ENCODE measurements around the gene GUCY1B1.

Gene GUCY1B1

DNA sequence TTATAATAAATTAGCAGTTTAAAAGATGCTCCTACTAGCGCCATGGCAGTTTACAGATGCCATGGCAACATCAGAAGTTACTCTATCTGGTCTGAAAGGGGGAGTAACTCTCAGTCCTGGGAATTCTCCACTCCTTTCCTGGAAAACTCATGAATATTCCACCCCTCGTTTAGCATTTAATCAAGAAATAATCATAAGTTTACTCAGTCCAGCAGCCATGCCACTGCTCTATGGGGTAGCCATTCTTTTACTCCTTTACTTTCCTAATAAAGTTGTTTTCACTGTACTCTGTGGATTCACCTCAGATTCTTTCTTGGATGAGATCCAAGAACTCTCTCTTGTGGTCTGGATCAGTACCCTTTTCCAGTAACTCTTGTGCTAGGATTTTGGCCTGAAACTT, 52.3 kb downstream of the GUCY1B1 start:
- no peaks in the 10 kb centered on the region for H3K27me3 ChIP-seq (ENCODE audit: insufficient read depth, insufficient read length)
- H3K36me3 ChIP-seq (ENCODE audit: insufficient read depth, insufficient read length, low read length) = no peaks in the 10 kb centered on the region
- H3K9me3 ChIP-seq (ENCODE audit: insufficient read depth, low read length) = no peaks in the 10 kb centered on the region
- H3K4me3 ChIP-seq (ENCODE audit: insufficient read length, low read depth) = no peak overlapping the region
- DNase-seq (ENCODE audit: low read depth, low spot score) = no peak
- H3K4me1 ChIP-seq (ENCODE audit: insufficient read depth, insufficient read length) = no peaks in the 10 kb centered on the region
- H3K9ac ChIP-seq (ENCODE audit: insufficient read length, low read depth) = no peak overlapping the region
- no peak for TF ChIP-seq SUZ12 (IDR thresholded peaks at IDR 0.05; ENCODE audit: extremely low read depth, insufficient read depth, insufficient read length)
- TF ChIP-seq YY1 (IDR thresholded peaks at IDR 0.05; ENCODE audit: insufficient read depth, insufficient read length) = no peak
- no peak for TF ChIP-seq ZNF274 (IDR thresholded peaks at IDR 0.05; ENCODE audit: low read depth, low read length)

DNA sequence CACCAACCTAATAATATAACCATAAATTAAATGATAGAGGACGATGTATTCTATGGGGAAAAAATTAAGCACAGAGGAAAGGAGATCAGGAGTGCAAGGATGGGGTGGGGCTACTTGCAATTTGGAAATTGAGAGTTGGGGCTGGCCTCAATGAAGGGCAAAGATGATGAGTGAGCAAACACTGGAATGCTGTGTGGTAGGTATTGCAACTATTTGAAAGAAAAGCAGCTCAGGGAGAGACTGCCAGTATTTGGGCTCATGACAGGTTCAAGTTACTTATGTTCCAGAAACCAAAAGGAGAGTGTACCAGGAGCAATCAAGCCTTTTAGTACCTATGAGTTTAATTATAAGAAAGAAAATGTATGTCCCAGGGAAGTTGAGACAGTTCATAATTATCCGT, 59.8 kb downstream of the GUCY1B1 start:
- no peak overlapping the region for H3K4me3 ChIP-seq (ENCODE audit: insufficient read length, low read depth)
- H3K9ac ChIP-seq (ENCODE audit: insufficient read length, low read depth) = no peak overlapping the region
- H3K27me3 ChIP-seq (ENCODE audit: insufficient read depth, insufficient read length) = no peaks in the 10 kb centered on the region
- H3K4me1 ChIP-seq (ENCODE audit: insufficient read depth, insufficient read length) = no peaks in the 10 kb centered on the region
- H3K9me3 ChIP-seq (ENCODE audit: insufficient read depth, low read length) = no peaks in the 10 kb centered on the region
- DNase-seq (ENCODE audit: low read depth, low spot score) = no peak
- TF ChIP-seq SUZ12 (IDR thresholded peaks at IDR 0.05; ENCODE audit: extremely low read depth, insufficient read depth, insufficient read length) (no peak), ZNF274 (IDR thresholded peaks at IDR 0.05; ENCODE audit: low read depth, low read length) (no peak), YY1 (IDR thresholded peaks at IDR 0.05; ENCODE audit: insufficient read depth, insufficient read length) (no peak)
- H3K36me3 ChIP-seq (ENCODE audit: insufficient read depth, insufficient read length, low read length) = no peaks in the 10 kb centered on the region

DNA sequence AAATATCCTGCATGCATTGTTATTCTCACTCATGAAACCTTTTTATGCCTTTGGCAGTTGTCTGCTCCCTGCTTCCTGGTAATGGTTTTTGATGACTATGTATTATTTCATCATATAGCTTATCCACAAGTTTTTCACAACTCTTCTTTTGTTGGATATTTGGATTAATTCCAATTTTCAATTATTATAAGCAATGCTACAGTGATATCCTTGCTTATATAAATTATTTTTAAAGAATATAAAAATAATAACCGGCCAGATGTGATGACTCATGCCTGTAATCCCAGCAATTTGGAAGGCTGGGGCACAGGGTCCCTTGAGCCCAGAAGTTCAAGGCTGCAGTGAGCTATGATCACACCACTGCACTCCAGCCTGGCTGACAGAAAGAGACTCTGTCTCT, 60.2 kb downstream of the GUCY1B1 start:
- no peak overlapping the region for H3K4me3 ChIP-seq (ENCODE audit: insufficient read length, low read depth)
- no peaks in the 10 kb centered on the region for H3K36me3 ChIP-seq (ENCODE audit: insufficient read depth, insufficient read length, low read length)
- TF ChIP-seq ZNF274 (IDR thresholded peaks at IDR 0.05; ENCODE audit: low read depth, low read length) (no peak), SUZ12 (IDR thresholded peaks at IDR 0.05; ENCODE audit: extremely low read depth, insufficient read depth, insufficient read length) (no peak), YY1 (IDR thresholded peaks at IDR 0.05; ENCODE audit: insufficient read depth, insufficient read length) (no peak)
- H3K27me3 ChIP-seq (ENCODE audit: insufficient read depth, insufficient read length) = no peaks in the 10 kb centered on the region
- H3K9ac ChIP-seq (ENCODE audit: insufficient read length, low read depth) = no peak overlapping the region
- no peaks in the 10 kb centered on the region for H3K4me1 ChIP-seq (ENCODE audit: insufficient read depth, insufficient read length)
- no peak for DNase-seq (ENCODE audit: low read depth, low spot score)
- no peaks in the 10 kb centered on the region for H3K9me3 ChIP-seq (ENCODE audit: insufficient read depth, low read length)

DNA sequence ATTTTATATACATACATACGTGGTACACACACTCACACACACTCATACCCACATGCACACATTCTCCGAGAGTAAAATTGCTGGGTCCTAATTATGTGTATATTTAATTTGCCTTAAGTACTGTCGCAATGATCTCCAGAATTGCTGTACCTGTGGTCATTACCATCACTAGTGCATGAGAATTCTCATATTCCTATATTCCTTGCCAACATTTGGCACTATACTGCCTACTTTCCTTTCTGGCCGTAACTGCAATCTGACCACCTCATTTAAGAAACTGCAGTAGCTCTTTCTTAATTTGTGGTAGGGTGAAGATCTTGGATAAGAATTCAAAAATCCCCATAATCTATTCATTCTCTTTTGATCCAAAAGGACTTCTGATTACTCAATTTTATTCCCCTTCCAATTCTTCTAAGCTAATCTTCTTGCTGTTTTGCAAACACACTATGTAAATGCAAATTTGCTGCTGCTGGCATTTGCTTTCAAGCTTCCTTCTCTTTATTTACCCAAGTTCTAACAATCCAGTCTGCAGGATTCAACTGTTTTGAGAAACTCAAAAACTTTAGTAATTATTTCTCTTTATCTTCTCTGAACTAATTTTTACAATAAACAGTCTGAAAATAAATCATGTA, 62.2 kb downstream of the GUCY1B1 start:
- Histone ChIP-seq H3K9ac (ENCODE audit: insufficient read length, low read depth) (no peak overlapping the region), H3K27me3 (ENCODE audit: insufficient read depth, insufficient read length) (no peaks in the 10 kb centered on the region), H3K36me3 (ENCODE audit: insufficient read depth, insufficient read length, low read length) (no peaks in the 10 kb centered on the region), H3K4me1 (ENCODE audit: insufficient read depth, insufficient read length) (no peaks in the 10 kb centered on the region), H3K4me3 (ENCODE audit: insufficient read length, low read depth) (no peak overlapping the region), H3K9me3 (ENCODE audit: insufficient read depth, low read length) (no peaks in the 10 kb centered on the region)
- TF ChIP-seq ZNF274 (IDR thresholded peaks at IDR 0.05; ENCODE audit: low read depth, low read length) = no peak
- no peak for TF ChIP-seq YY1 (IDR thresholded peaks at IDR 0.05; ENCODE audit: insufficient read depth, insufficient read length)
- no peak for TF ChIP-seq SUZ12 (IDR thresholded peaks at IDR 0.05; ENCODE audit: extremely low read depth, insufficient read depth, insufficient read length)
- no peak for DNase-seq (ENCODE audit: low read depth, low spot score)

DNA sequence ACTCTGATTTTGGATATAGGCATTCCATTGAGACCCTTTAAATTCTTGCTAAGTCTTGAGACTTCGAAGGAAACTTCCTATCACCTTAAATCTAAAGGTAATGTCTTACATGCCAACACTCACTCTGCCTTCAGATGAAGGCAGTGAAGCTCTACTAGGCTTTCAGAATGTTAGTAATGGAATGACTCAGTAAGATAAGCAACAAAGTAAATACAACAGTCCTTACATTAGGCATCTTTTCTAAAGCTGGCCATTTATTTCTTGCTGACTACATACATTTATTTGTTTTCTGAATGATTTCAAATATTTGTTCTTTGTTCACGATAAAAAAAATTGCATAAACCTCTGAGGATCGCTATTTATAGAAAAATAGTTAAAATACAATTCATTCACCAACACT, 63.8 kb downstream of the GUCY1B1 start:
- H3K36me3 ChIP-seq (ENCODE audit: insufficient read depth, insufficient read length, low read length) = no peaks in the 10 kb centered on the region
- H3K9ac ChIP-seq (ENCODE audit: insufficient read length, low read depth) = no peak overlapping the region
- no peak overlapping the region for H3K4me3 ChIP-seq (ENCODE audit: insufficient read length, low read depth)
- H3K9me3 ChIP-seq (ENCODE audit: insufficient read depth, low read length) = no peaks in the 10 kb centered on the region
- TF ChIP-seq SUZ12 (IDR thresholded peaks at IDR 0.05; ENCODE audit: extremely low read depth, insufficient read depth, insufficient read length) = no peak
- TF ChIP-seq YY1 (IDR thresholded peaks at IDR 0.05; ENCODE audit: insufficient read depth, insufficient read length) = no peak
- no peak for TF ChIP-seq ZNF274 (IDR thresholded peaks at IDR 0.05; ENCODE audit: low read depth, low read length)
- H3K4me1 ChIP-seq (ENCODE audit: insufficient read depth, insufficient read length) = no peaks in the 10 kb centered on the region
- H3K27me3 ChIP-seq (ENCODE audit: insufficient read depth, insufficient read length) = no peaks in the 10 kb centered on the region
- DNase-seq (ENCODE audit: low read depth, low spot score) = no peak

DNA sequence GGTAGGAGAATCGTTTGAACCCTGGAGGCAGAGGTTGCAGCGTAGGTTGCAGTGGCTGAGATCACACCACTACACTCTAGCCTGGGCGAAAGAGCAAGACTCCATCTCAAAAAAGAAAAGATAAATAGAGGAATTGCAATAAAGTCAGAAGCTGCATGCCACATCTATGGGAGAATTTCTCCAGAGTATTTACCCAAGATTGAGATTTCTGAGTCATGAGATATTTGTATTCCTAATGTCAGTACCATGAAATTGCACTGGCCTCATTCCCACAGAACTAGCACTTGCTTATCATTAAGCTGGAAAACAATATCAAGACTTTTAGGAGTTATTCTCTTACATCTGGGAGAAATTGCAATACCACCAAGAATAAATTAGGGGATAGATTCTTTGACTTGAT, 69.8 kb downstream of the GUCY1B1 start:
- no peaks in the 10 kb centered on the region for H3K4me1 ChIP-seq (ENCODE audit: insufficient read depth, insufficient read length)
- no peaks in the 10 kb centered on the region for H3K9me3 ChIP-seq (ENCODE audit: insufficient read depth, low read length)
- no peak overlapping the region for H3K9ac ChIP-seq (ENCODE audit: insufficient read length, low read depth)
- H3K4me3 ChIP-seq (ENCODE audit: insufficient read length, low read depth) = no peak overlapping the region
- TF ChIP-seq ZNF274 (IDR thresholded peaks at IDR 0.05; ENCODE audit: low read depth, low read length) (no peak), SUZ12 (IDR thresholded peaks at IDR 0.05; ENCODE audit: extremely low read depth, insufficient read depth, insufficient read length) (no peak), YY1 (IDR thresholded peaks at IDR 0.05; ENCODE audit: insufficient read depth, insufficient read length) (no peak)
- H3K36me3 ChIP-seq (ENCODE audit: insufficient read depth, insufficient read length, low read length) = no peaks in the 10 kb centered on the region
- H3K27me3 ChIP-seq (ENCODE audit: insufficient read depth, insufficient read length) = no peaks in the 10 kb centered on the region
- no peak for DNase-seq (ENCODE audit: low read depth, low spot score)

DNA sequence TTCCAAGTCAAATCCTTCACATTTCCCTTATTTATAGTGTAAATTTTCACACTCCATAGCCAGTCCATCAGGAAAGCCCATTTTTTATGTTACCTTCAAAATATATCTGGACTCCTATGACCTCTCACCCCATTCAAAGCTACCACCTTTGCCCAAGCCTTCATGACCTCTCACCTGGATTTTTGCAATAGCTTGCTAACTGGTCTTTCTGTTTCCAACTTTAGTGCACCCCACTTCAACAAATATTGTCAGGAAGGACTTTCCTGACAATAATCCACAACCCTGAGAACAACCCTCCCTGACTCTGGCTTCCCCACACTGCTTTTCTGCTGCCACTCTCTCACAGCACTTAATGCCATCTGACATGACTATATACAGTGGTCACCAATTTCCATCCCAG, 73.8 kb downstream of the GUCY1B1 start:
- H3K27me3 ChIP-seq (ENCODE audit: insufficient read depth, insufficient read length) = no peaks in the 10 kb centered on the region
- no peaks in the 10 kb centered on the region for H3K9me3 ChIP-seq (ENCODE audit: insufficient read depth, low read length)
- no peak for TF ChIP-seq YY1 (IDR thresholded peaks at IDR 0.05; ENCODE audit: insufficient read depth, insufficient read length)
- TF ChIP-seq SUZ12 (IDR thresholded peaks at IDR 0.05; ENCODE audit: extremely low read depth, insufficient read depth, insufficient read length) = no peak
- no peak for TF ChIP-seq ZNF274 (IDR thresholded peaks at IDR 0.05; ENCODE audit: low read depth, low read length)
- no peak overlapping the region for H3K9ac ChIP-seq (ENCODE audit: insufficient read length, low read depth)
- no peak for DNase-seq (ENCODE audit: low read depth, low spot score)
- H3K36me3 ChIP-seq (ENCODE audit: insufficient read depth, insufficient read length, low read length) = no peaks in the 10 kb centered on the region
- H3K4me3 ChIP-seq (ENCODE audit: insufficient read length, low read depth) = no peak overlapping the region
- no peaks in the 10 kb centered on the region for H3K4me1 ChIP-seq (ENCODE audit: insufficient read depth, insufficient read length)
